Endothelial cell of umbilical vein (primary cell): ENCODE data around the gene FABP1. TPM values are rescaled to one million over a fixed set of nuclear protein-coding genes. Genes with fewer than 3 reads are reported as not detected.

Source experiments
- BruUV-seq: library from RNA; stranded (reverse); fragments of 400-500 nt; replicated peaks from 2 replicates; lab custom pipeline; 2021; lab: Mats Ljungman, UMichigan
- CTCF ChIA-PET: fragments of 300-600, 350-600 bp; sonication (Branson Sonifier 250); formaldehyde crosslinking; loops from one replicate; lab custom pipeline; 2021; ENCODE audit warnings: antibody characterized with exemption, inconsistent platforms; lab: Charles Lee
- POLR2A ChIA-PET: fragments of 300-600, 350-600 bp; sonication (Branson Sonifier 250); formaldehyde crosslinking; loops from one replicate; lab custom pipeline; 2021; ENCODE audit warnings: antibody characterized with exemption, inconsistent platforms; lab: Charles Lee
- DNase-seq: peaks from one replicate; pipeline ENCODE4 v3.0.0-alpha.2; 2011; ENCODE audit warnings: low read depth, low spot score
- FAIRE-seq: peaks from 2 replicates; lab custom pipeline; 2011; peaks lifted over from hg19 to GRCh38; lab: Jason Lieb, UNC
- H2AFZ ChIP-seq: 2 replicates; pipeline ENCODE4 v1.6.0; 2012; ENCODE audit warnings: low read depth, low read length, control low read depth, inconsistent platforms
- H3K27ac ChIP-seq: 2 replicates; pipeline ENCODE4 v1.5.1; 2011; ENCODE audit warnings: low read depth, mild to moderate bottlenecking, control low read depth, low read length, moderate library complexity; ENCODE audit not compliant: insufficient read depth
- H3K27me3 ChIP-seq, 2 experiments: 2 replicates each; pipeline versions ENCODE4 v1.6.0 to v1.6.1; 2011; ENCODE audit warnings: low read length in 2 of 2, mixed read lengths in 1 of 2; ENCODE audit not compliant: control insufficient read depth in 2 of 2, insufficient read depth in 2 of 2
- H3K36me3 ChIP-seq, 2 experiments: 2 replicates in 1 of 2; 3 replicates in 1 of 2; pipeline ENCODE4 v1.5.1; 2011; ENCODE audit warnings: low read length in 2 of 2, mild to moderate bottlenecking in 1 of 2, moderate library complexity in 1 of 2; ENCODE audit not compliant: control insufficient read depth in 2 of 2, insufficient read depth in 2 of 2; ENCODE audit errors: extremely low read depth in 1 of 2
- H3K4me1 ChIP-seq: 3 replicates; pipeline ENCODE4 v1.5.1; 2011; ENCODE audit warnings: mild to moderate bottlenecking, low read length; ENCODE audit not compliant: control insufficient read depth, insufficient read depth; ENCODE audit errors: extremely low read depth
- H3K4me2 ChIP-seq: 2 replicates; pipeline ENCODE4 v1.6.1; 2011; ENCODE audit warnings: low read length, control low read depth, mixed read lengths; ENCODE audit not compliant: insufficient read depth
- H3K4me3 ChIP-seq, 3 experiments: fragments of 200-600 bp in 1 of 3; sonication (generic), shearing (Covaris generic) in 1 of 3; replicated peaks in 1 of 3; 2 replicates each; pipeline ENCODE4 v1.5.1; 2011 to 2016; ENCODE audit warnings: control low read depth in 3 of 3, low read length in 3 of 3, mild to moderate bottlenecking in 2 of 3, inconsistent platforms in 1 of 3, low read depth in 1 of 3, moderate library complexity in 1 of 3; ENCODE audit not compliant: insufficient read depth in 1 of 3
- H3K79me2 ChIP-seq: 2 replicates; pipeline ENCODE4 v1.6.0; 2012; ENCODE audit warnings: low read length, inconsistent platforms; ENCODE audit not compliant: control insufficient read depth, insufficient read depth
- H3K9ac ChIP-seq: replicated peaks from 2 replicates; pipeline ENCODE3; 2011; ENCODE audit warnings: low read length, control low read depth; ENCODE audit not compliant: insufficient read depth; ENCODE audit errors: extremely low read depth
- H3K9me1 ChIP-seq: replicated peaks from 3 replicates; pipeline ENCODE4 v1.6.0; 2011; ENCODE audit warnings: mild to moderate bottlenecking, low read length; ENCODE audit not compliant: control insufficient read depth, insufficient read depth; ENCODE audit errors: extremely low read depth
- H3K9me3 ChIP-seq: replicated peaks from 2 replicates; pipeline ENCODE4 v1.5.1; 2012; ENCODE audit warnings: low read length, inconsistent platforms; ENCODE audit not compliant: control insufficient read depth, insufficient read depth
- H4K20me1 ChIP-seq: replicated peaks from 2 replicates; pipeline ENCODE3; 2011; ENCODE audit warnings: mild to moderate bottlenecking, low read length; ENCODE audit not compliant: control insufficient read depth, insufficient read depth; ENCODE audit errors: extremely low read depth
- CTCF ChIP-seq, 2 donors: IDR thresholded peaks; 1 replicate in 1 of 2; 2 replicates in 1 of 2; pipeline ENCODE4 v1.5.1; 2011; ENCODE audit warnings: low read length in 2 of 2, mild to moderate bottlenecking in 2 of 2, moderate library complexity in 2 of 2, control low read depth in 1 of 2, inconsistent platforms in 1 of 2, low read depth in 1 of 2; ENCODE audit not compliant: insufficient read depth in 1 of 2; ENCODE audit errors: extremely low read depth in 1 of 2
- EZH2 ChIP-seq: IDR thresholded peaks from 2 replicates; pipeline ENCODE4 v1.6.1; 2012; ENCODE audit warnings: borderline replicate concordance, low read depth, mild to moderate bottlenecking, moderate library complexity, low read length, inconsistent platforms; ENCODE audit not compliant: severe bottlenecking
- GATA2 ChIP-seq: IDR thresholded peaks from 2 replicates; pipeline ENCODE4 v1.7.0; 2011; ENCODE audit warnings: low read depth, mild to moderate bottlenecking, moderate library complexity, mixed read lengths, low read length; ENCODE audit not compliant: insufficient read length, insufficient read depth
- JUN ChIP-seq: IDR thresholded peaks from 2 replicates; pipeline ENCODE4 v1.6.1; 2011; ENCODE audit warnings: borderline replicate concordance, low read depth; ENCODE audit not compliant: insufficient read length, insufficient read depth
- MAX ChIP-seq: IDR thresholded peaks from 2 replicates; pipeline ENCODE4 v1.6.1; 2011; ENCODE audit not compliant: insufficient read depth, insufficient read length
- MYC ChIP-seq: IDR thresholded peaks from one replicate; pipeline ENCODE4 v1.6.1; 2011; ENCODE audit warnings: mild to moderate bottlenecking, low read depth, low read length
- POLR2A ChIP-seq: IDR thresholded peaks from 2 replicates; pipeline ENCODE4 v1.6.1; 2012; ENCODE audit warnings: low read depth, mild to moderate bottlenecking, control low read depth, low read length
- POLR2AphosphoS5 ChIP-seq: IDR thresholded peaks from 2 replicates; pipeline ENCODE4 v1.6.1; 2012; ENCODE audit warnings: low read depth, mild to moderate bottlenecking, control low read depth, low read length, moderate library complexity; ENCODE audit not compliant: insufficient read depth
- dilution Hi-C: fragments of 300-500 bp; cut with MboI; formaldehyde crosslinking; loops from one replicate; pipeline ENCODE4 v1.15.0; 2019; ENCODE audit warnings: low sequenced_read_pairs; ENCODE audit not compliant: extremely low pct_ligation_motif_present
- intact Hi-C: fragments of 100-400 bp; cut with micrococcal nuclease; formaldehyde crosslinking; loops from one replicate; pipeline ENCODE4 v1.10.0; 2022
- polyA plus RNA-seq, 4 experiments: library from polyadenylated mRNA; depleted of rRNA in 3 of 4; stranded (reverse) in 3 of 4; unstranded in 1 of 4; fragments of >200 nt; gene quantifications; 2 replicates each; pipeline versions ENCODE4 v1.2.1 to v1.2.3, GENCODE V29; 2011 to 2012; ENCODE audit warnings: missing spikeins in 1 of 4
- total RNA-seq: library from RNA; stranded (reverse); gene quantifications from 2 replicates; pipeline ENCODE4 v1.2.3, GENCODE V29; 2021

Gene FABP1
- total and polyA plus RNA-seq, 2 donors (not counting 3 experiments of a cell fraction or from before 2014, with no cell fraction given), result not detected

GRCh38 chr2:88139804-88140203, 11.9 kb upstream of the FABP1 start:
- FAIRE-seq (no peak), DNase-seq (no peak)
- no peaks in the 10 kb centered on the region for H3K27me3 ChIP-seq
- no peaks in the 10 kb centered on the region for H3K36me3 ChIP-seq
- ChIA-PET POLR2A (no interaction called here), CTCF (no interaction called here)
- no TSS peak for BruUV-seq
- dilution Hi-C loops (no loop called here), intact Hi-C loops (no loop called here)
- H3K4me3 ChIP-seq, result no peak overlapping the region
- no peak for TF ChIP-seq GATA2
- no peak for TF ChIP-seq JUN
- TF ChIP-seq POLR2AphosphoS5, result no peak
- no peak for TF ChIP-seq EZH2
- TF ChIP-seq POLR2A, result no peak
- no peak for TF ChIP-seq MYC
- no peak for TF ChIP-seq MAX
- H2AFZ ChIP-seq, result no peak overlapping the region
- H3K9me3 ChIP-seq, result no peaks in the 10 kb centered on the region
- H3K4me1 ChIP-seq, result no peaks in the 10 kb centered on the region
- H3K9ac ChIP-seq, result no peak overlapping the region
- no peak overlapping the region for H3K27ac ChIP-seq
- H3K9me1 ChIP-seq, result no peaks in the 10 kb centered on the region
- no peaks in the 10 kb centered on the region for H4K20me1 ChIP-seq
- H3K79me2 ChIP-seq, result no peaks in the 10 kb centered on the region
- H3K4me2 ChIP-seq, result no peak overlapping the region

- dilution Hi-C loops, result no loop called here
- H3K79me2 ChIP-seq, result no peaks in the 10 kb centered on the region
- POLR2A ChIA-PET, result no interaction called here
- H2AFZ ChIP-seq, result no peak overlapping the region
- no peak for FAIRE-seq
- H3K4me1 ChIP-seq, result no peaks in the 10 kb centered on the region
- no peaks in the 10 kb centered on the region for H3K27me3 ChIP-seq
- no TSS peak for BruUV-seq
- no peak overlapping the region for H3K27ac ChIP-seq
- no peaks in the 10 kb centered on the region for H4K20me1 ChIP-seq
- H3K9ac ChIP-seq, result no peak overlapping the region
- no peaks in the 10 kb centered on the region for H3K9me3 ChIP-seq
- CTCF ChIA-PET, result no interaction called here
- no peak for TF ChIP-seq POLR2A
- TF ChIP-seq CTCF (IDR thresholded peaks at IDR 0.05; ENCODE audit: extremely low read depth in 1 of 2, insufficient read depth in 1 of 2, low read depth in 1 of 2, low read length in 2 of 2), result no peak
- no peak for TF ChIP-seq MYC
- no peak for TF ChIP-seq POLR2AphosphoS5
- TF ChIP-seq EZH2, result no peak
- no peak for TF ChIP-seq JUN
- H3K36me3 ChIP-seq, result no peaks in the 10 kb centered on the region
- DNase-seq, result no peak
- intact Hi-C loops, result no loop called here
- no peaks in the 10 kb centered on the region for H3K9me1 ChIP-seq
- no peak overlapping the region for H3K4me2 ChIP-seq
- no peak overlapping the region for H3K4me3 ChIP-seq
These were observed 11.4 kb upstream of the FABP1 start for GRCh38 chr2:88139203-88139702.
